MM.1S (cell line): ENCODE results near the gene INPP4B.

Experiments
- DNase-seq: peaks from one replicate; pipeline ENCODE4 v3.0.0-alpha.2; 2015
- H2AFZ ChIP-seq: fragments of 300-600 bp; sonication (generic); 2 replicates; pipeline ENCODE4 v1.6.0; 2016; ENCODE audit warnings: antibody characterized with exemption, low read length
- H3F3A ChIP-seq: fragments of 300-600 bp; sonication (generic); 2 replicates; pipeline ENCODE4 v1.6.1; 2016; ENCODE audit warnings: mild to moderate bottlenecking, antibody characterized with exemption, low read length, moderate library complexity, mixed read lengths; ENCODE audit not compliant: insufficient read depth
- H3K27ac ChIP-seq: fragments of 300-600 bp; sonication (generic); 2 replicates; pipeline ENCODE4 v1.5.1; 2016; ENCODE audit warnings: mild to moderate bottlenecking, low read length
- H3K27me3 ChIP-seq: fragments of 300-600 bp; sonication (generic); replicated peaks from 2 replicates; pipeline ENCODE4 v1.6.0; 2016; ENCODE audit warnings: low read length; ENCODE audit not compliant: insufficient read depth
- H3K36me3 ChIP-seq: fragments of 300-600 bp; sonication (generic); replicated peaks from 2 replicates; pipeline ENCODE4 v1.6.1; 2016; ENCODE audit warnings: mild to moderate bottlenecking, low read length, mixed read lengths; ENCODE audit not compliant: insufficient read depth
- H3K4me1 ChIP-seq: fragments of 300-600 bp; sonication (generic); 2 replicates; pipeline ENCODE4 v1.6.1; 2016; ENCODE audit warnings: low read length, mixed read lengths
- H3K4me2 ChIP-seq: fragments of 300-600 bp; sonication (generic); 2 replicates; pipeline ENCODE4 v1.6.0; 2016; ENCODE audit warnings: low read depth, low read length
- H3K4me3 ChIP-seq: fragments of 300-600 bp; sonication (generic); 2 replicates; pipeline ENCODE4 v1.5.1; 2016; ENCODE audit warnings: low read length, mixed read lengths
- H3K79me2 ChIP-seq: fragments of 300-600 bp; sonication (generic); 2 replicates; pipeline ENCODE4 v1.6.1; 2016; ENCODE audit warnings: mixed run types, low read length, mixed read lengths
- H3K9ac ChIP-seq: fragments of 300-600 bp; sonication (generic); 2 replicates; pipeline ENCODE4 v1.6.1; 2016; ENCODE audit warnings: low read length, mixed read lengths
- H3K9me2 ChIP-seq: fragments of 300-600 bp; sonication (generic); replicated peaks from 2 replicates; pipeline ENCODE4 v1.6.1; 2016; ENCODE audit warnings: mild to moderate bottlenecking, low read length, mixed read lengths; ENCODE audit not compliant: insufficient read depth
- H3K9me3 ChIP-seq: fragments of 300-600 bp; sonication (generic); replicated peaks from 2 replicates; pipeline ENCODE4 v1.6.1; 2016; ENCODE audit warnings: mild to moderate bottlenecking, low read length, mixed read lengths; ENCODE audit not compliant: insufficient read depth
- H4K20me1 ChIP-seq: fragments of 300-600 bp; sonication (generic); 2 replicates; pipeline ENCODE4 v1.6.1; 2016; ENCODE audit warnings: mild to moderate bottlenecking, low read length, moderate library complexity, mixed read lengths; ENCODE audit not compliant: insufficient read depth
- EZH2 ChIP-seq: fragments of 300-600 bp; sonication (generic); optimal IDR thresholded peaks from 2 replicates; pipeline ENCODE3; 2017; ENCODE audit warnings: low read depth, mild to moderate bottlenecking, antibody characterized with exemption, low read length, mixed read lengths
- EZH2phosphoT487 ChIP-seq: fragments of 300-600 bp; sonication (generic); IDR thresholded peaks from 2 replicates; pipeline ENCODE4 v1.6.1; 2018; ENCODE audit warnings: antibody characterized with exemption, low read length
- TF ChIP-seq, protein P1 (sequence below): fragments of 300-600 bp; sonication (generic); IDR thresholded peaks from 2 replicates; pipeline ENCODE4 v1.5.1; 2016; ENCODE audit warnings: antibody characterized with exemption, low read length, mixed read lengths

INPP4B gene

DNA sequence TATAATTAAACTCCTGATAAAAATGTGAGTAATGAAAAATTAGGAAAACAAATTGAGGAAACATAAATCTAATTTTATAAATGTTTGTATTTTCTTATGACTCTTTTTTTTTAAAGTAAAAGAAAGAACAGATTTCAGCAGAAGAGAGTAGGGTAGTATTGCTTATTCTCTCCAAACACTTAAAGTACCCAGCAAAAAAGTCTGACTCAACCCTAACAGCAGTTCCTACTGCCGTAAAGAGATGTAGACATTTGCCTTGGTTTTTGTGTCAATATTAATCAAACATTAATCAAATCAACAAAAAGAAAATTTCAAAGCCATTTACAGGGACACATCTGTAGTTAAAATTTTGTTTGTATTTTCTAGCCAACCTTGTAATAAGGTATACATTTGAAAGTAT lies 701.3 kb downstream of the INPP4B start:
- no peaks in the 10 kb centered on the region for H3K27me3 ChIP-seq
- H3K36me3 ChIP-seq: no peaks in the 10 kb centered on the region
- H3K9me2 ChIP-seq: no peaks in the 10 kb centered on the region
- H3K9ac ChIP-seq: no peak overlapping the region
- H3K4me2 ChIP-seq: no peak overlapping the region
- DNase-seq: no peak
- no peaks in the 10 kb centered on the region for H3K4me1 ChIP-seq
- H3K27ac ChIP-seq: no peak overlapping the region
- no peaks in the 10 kb centered on the region for H3F3A ChIP-seq
- no peak overlapping the region for H3K4me3 ChIP-seq
- H4K20me1 ChIP-seq: no peaks in the 10 kb centered on the region
- H3K79me2 ChIP-seq: no peaks in the 10 kb centered on the region
- H2AFZ ChIP-seq: no peak overlapping the region
- H3K9me3 ChIP-seq: no peaks in the 10 kb centered on the region
- TF ChIP-seq, protein P1, sequence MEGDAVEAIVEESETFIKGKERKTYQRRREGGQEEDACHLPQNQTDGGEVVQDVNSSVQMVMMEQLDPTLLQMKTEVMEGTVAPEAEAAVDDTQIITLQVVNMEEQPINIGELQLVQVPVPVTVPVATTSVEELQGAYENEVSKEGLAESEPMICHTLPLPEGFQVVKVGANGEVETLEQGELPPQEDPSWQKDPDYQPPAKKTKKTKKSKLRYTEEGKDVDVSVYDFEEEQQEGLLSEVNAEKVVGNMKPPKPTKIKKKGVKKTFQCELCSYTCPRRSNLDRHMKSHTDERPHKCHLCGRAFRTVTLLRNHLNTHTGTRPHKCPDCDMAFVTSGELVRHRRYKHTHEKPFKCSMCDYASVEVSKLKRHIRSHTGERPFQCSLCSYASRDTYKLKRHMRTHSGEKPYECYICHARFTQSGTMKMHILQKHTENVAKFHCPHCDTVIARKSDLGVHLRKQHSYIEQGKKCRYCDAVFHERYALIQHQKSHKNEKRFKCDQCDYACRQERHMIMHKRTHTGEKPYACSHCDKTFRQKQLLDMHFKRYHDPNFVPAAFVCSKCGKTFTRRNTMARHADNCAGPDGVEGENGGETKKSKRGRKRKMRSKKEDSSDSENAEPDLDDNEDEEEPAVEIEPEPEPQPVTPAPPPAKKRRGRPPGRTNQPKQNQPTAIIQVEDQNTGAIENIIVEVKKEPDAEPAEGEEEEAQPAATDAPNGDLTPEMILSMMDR: no peak
- TF ChIP-seq EZH2phosphoT487 (no peak), EZH2 (no peak)

- Histone ChIP-seq H3K27me3 (no peaks in the 10 kb centered on the region), H4K20me1 (no peaks in the 10 kb centered on the region), H3F3A (no peaks in the 10 kb centered on the region), H3K9me3 (no peaks in the 10 kb centered on the region), H2AFZ (no peak overlapping the region), H3K4me3 (no peak overlapping the region), H3K4me2 (no peak overlapping the region), H3K9me2 (no peaks in the 10 kb centered on the region), H3K4me1 (no peaks in the 10 kb centered on the region), H3K36me3 (no peaks in the 10 kb centered on the region), H3K79me2 (no peaks in the 10 kb centered on the region), H3K9ac (no peak overlapping the region), H3K27ac (no peak overlapping the region)
- TF ChIP-seq EZH2 (no peak), EZH2phosphoT487 (no peak)
- TF ChIP-seq, protein P1: no peak
- DNase-seq: no peak
Observed at GRCh38 chr4:142142366-142143054, 703.6 kb downstream of the INPP4B start.

DNA sequence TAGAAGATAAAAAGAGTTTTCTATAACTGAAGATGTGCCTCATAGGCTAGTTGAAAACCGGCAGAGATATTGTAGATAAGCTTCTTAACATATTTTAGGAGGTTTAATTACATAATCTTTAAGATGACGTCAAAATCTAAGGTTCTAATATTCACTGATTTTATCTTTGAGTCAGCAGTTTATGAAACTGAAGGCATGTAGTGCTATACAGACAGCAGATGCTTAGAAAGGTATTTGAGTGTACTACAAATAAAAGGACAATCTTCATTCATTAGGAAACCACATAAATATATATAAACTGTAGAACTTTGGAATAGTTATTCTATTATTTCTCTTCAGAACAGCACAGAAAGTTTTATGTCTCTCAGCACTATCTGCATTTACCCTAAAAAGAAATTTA lies 704.9 kb downstream of the INPP4B start:
- Histone ChIP-seq H3K9me2 (no peaks in the 10 kb centered on the region), H3K4me3 (no peak overlapping the region)

More for the DNA sequence above, 704.9 kb downstream of the INPP4B start:
- Histone ChIP-seq H3K27me3 (no peaks in the 10 kb centered on the region), H3K9me3 (no peaks in the 10 kb centered on the region), H3K36me3 (no peaks in the 10 kb centered on the region), H3K9ac (no peak overlapping the region), H3F3A (no peaks in the 10 kb centered on the region), H2AFZ (no peak overlapping the region), H4K20me1 (no peaks in the 10 kb centered on the region), H3K4me1 (no peaks in the 10 kb centered on the region), H3K79me2 (no peaks in the 10 kb centered on the region), H3K4me2 (no peak overlapping the region), H3K27ac (no peak overlapping the region)
- no peak for DNase-seq
- TF ChIP-seq EZH2phosphoT487 (no peak), EZH2 (no peak)
- TF ChIP-seq, protein P1: no peak
